HepG2 (cell line): Measurements from ENCODE around the gene RAD23A. TPM values are rescaled to one million over a fixed set of nuclear protein-coding genes. Genes with fewer than 3 reads are reported as not detected.

Source experiments
- ATAC-seq: fragments of 200-7000 bp; cut with Tn5 transposase; 3 replicates; pipeline ENCODE4 v1.9.1; 2020; ENCODE audit warnings: mild to moderate bottlenecking, moderate library complexity
- BruUV-seq: library from RNA; stranded (reverse); fragments of 400-500 nt; replicated peaks from 2 replicates; lab custom pipeline; 2021; lab: Mats Ljungman, UMichigan
- CTCF ChIA-PET: fragments of 300-600 bp; formaldehyde crosslinking; extraction: SDS; loops from one replicate; lab custom pipeline; 2021; ENCODE audit warnings: low total read pairs, inconsistent platforms, low intra/inter-chr PET ratio; lab: Yijun Ruan, JAX
- POLR2A ChIA-PET: fragments of 350-600 bp; sonication (Branson Sonifier 250); formaldehyde crosslinking; loops from one replicate; lab custom pipeline; 2020; ENCODE audit warnings: antibody characterized with exemption, inconsistent platforms; lab: Yijun Ruan, JAX
- DNase-seq: peaks from one replicate; pipeline ENCODE4 v3.0.0-alpha.2; 2015; ENCODE audit warnings: low spot score
- FAIRE-seq: peaks from 3 replicates; lab custom pipeline; 2011; peaks lifted over from hg19 to GRCh38; lab: Jason Lieb, UNC
- H2AFZ ChIP-seq: one replicate; pipeline ENCODE4 v1.6.1; 2011; ENCODE audit warnings: low read length, inconsistent platforms
- H3K27ac ChIP-seq: fragments of 300-600 bp; 3 replicates; pipeline ENCODE4 v1.8.0; 2011; ENCODE audit warnings: mixed run types, mild to moderate bottlenecking, mixed read lengths, low read length, inconsistent platforms; ENCODE audit not compliant: insufficient read depth; ENCODE audit errors: extremely low read length
- H3K27me3 ChIP-seq, 2 experiments: fragments of 200-600 bp in 1 of 2; 2 replicates in 1 of 2; 3 replicates in 1 of 2; pipeline versions ENCODE4 v1.6.0 to v1.8.0; 2011; ENCODE audit warnings: low read length in 2 of 2, mild to moderate bottlenecking in 2 of 2, moderate library complexity in 2 of 2, inconsistent platforms in 1 of 2; ENCODE audit not compliant: insufficient read depth in 2 of 2, control insufficient read depth in 1 of 2
- H3K36me3 ChIP-seq, 2 experiments: fragments of 200-600 bp in 1 of 2; replicated peaks in 1 of 2; 2 replicates in 1 of 2; 3 replicates in 1 of 2; pipeline versions ENCODE4 v1.5.1 to v1.8.0; 2011; ENCODE audit warnings: low read length in 2 of 2, inconsistent platforms in 1 of 2; ENCODE audit not compliant: insufficient read depth in 2 of 2, control insufficient read depth in 1 of 2
- H3K4me1 ChIP-seq: 2 replicates; pipeline ENCODE4 v1.5.1; 2012; ENCODE audit warnings: low read length, inconsistent platforms; ENCODE audit not compliant: insufficient read depth
- H3K4me2 ChIP-seq: 2 replicates; pipeline ENCODE4 v1.6.0; 2011; ENCODE audit warnings: low read depth, low read length, inconsistent platforms
- H3K4me3 ChIP-seq, 3 experiments: fragments of 200-600 bp in 1 of 3; sonication (generic), shearing (Covaris generic) in 1 of 3; replicated peaks in 1 of 3; 2 replicates each; pipeline ENCODE4 v1.5.1; 2011 to 2016; ENCODE audit warnings: low read length in 3 of 3, inconsistent platforms in 2 of 3, low read depth in 2 of 3, mild to moderate bottlenecking in 2 of 3, control low read depth in 1 of 3, mixed read lengths in 1 of 3; ENCODE audit not compliant: insufficient read depth in 1 of 3
- H3K79me2 ChIP-seq: one replicate; pipeline ENCODE4 v1.6.1; 2011; ENCODE audit warnings: low read length, inconsistent platforms; ENCODE audit not compliant: insufficient read depth
- H3K9ac ChIP-seq: 2 replicates; pipeline ENCODE4 v1.6.0; 2011; ENCODE audit warnings: mild to moderate bottlenecking, low read depth, low read length, inconsistent platforms; ENCODE audit not compliant: insufficient read depth
- H3K9me3 ChIP-seq: 2 replicates; pipeline ENCODE4 v1.5.1; 2012; ENCODE audit warnings: mild to moderate bottlenecking, low read length
- H4K20me1 ChIP-seq: 2 replicates; pipeline ENCODE4 v1.6.0; 2011; ENCODE audit warnings: inconsistent platforms, mild to moderate bottlenecking, low read length, moderate library complexity; ENCODE audit not compliant: insufficient read depth
- MYNN ChIP-seq: sonication (generic); formaldehyde crosslinking; IDR thresholded peaks from 2 replicates; pipeline ENCODE4 v1.4.0; 2020; ENCODE audit warnings: mild to moderate bottlenecking, low read depth, missing genetic modification reagents
- MYPOP ChIP-seq: sonication (generic); formaldehyde crosslinking; IDR thresholded peaks from 2 replicates; pipeline ENCODE4 v1.8.1; 2023; ENCODE audit warnings: mild to moderate bottlenecking, moderate library complexity, missing genetic modification reagents
- SMC3 ChIP-seq: IDR thresholded peaks from 2 replicates; pipeline ENCODE4 v1.6.1; 2011; ENCODE audit warnings: low read length, improper control_type of control experiment
- TCF7 ChIP-seq: sonication (generic); IDR thresholded peaks from 2 replicates; pipeline ENCODE4 v1.6.1; 2016; ENCODE audit warnings: antibody characterized with exemption, low read depth
- TCF7L2 ChIP-seq: IDR thresholded peaks from 2 replicates; pipeline ENCODE4 v1.6.1; 2011; ENCODE audit warnings: mild to moderate bottlenecking, low read depth, low read length, moderate library complexity
- TEAD3 ChIP-seq: optimal IDR thresholded peaks from 2 replicates; pipeline ENCODE3; 2016; ENCODE audit warnings: borderline replicate concordance
- ZFAT ChIP-seq: sonication (generic); formaldehyde crosslinking; conservative IDR thresholded peaks from 2 replicates; pipeline ENCODE4 v1.8.1; 2023; ENCODE audit warnings: missing genetic modification reagents, inconsistent platforms
- ZNF678 ChIP-seq: sonication (generic); formaldehyde crosslinking; IDR thresholded peaks from 2 replicates; pipeline ENCODE4 v1.4.0; 2020; ENCODE audit warnings: mild to moderate bottlenecking, missing genetic modification reagents
- WGBS: methylation state at CpG from one replicate; pipeline ENCODE4 v1.1.6; 2017; ENCODE audit warnings: low lambda C conversion rate; 5-methylcytosine and 5-hydroxymethylcytosine counted together
- in situ Hi-C: cut with HindIII; loops from 2 replicates; pipeline ENCODE4 v1.10.0; 2017; ENCODE audit warnings: low pct_unique_long_range_greater_than_20kb; ENCODE audit not compliant: extremely low pct_ligation_motif_present
- intact Hi-C: fragments of 100-400 bp; cut with micrococcal nuclease; formaldehyde crosslinking; loops from one replicate; pipeline ENCODE4 v1.10.0; 2022; ENCODE audit not compliant: unreplicated experiment
- polyA plus RNA-seq, 8 experiments: library from polyadenylated mRNA; depleted of rRNA in 3 of 8; stranded (reverse) in 7 of 8; unstranded in 1 of 8; fragments of >200 nt; fragmentation: Illumina TruSeq in 4 of 8; extraction: Trizol in 4 of 8; gene quantifications; 2 replicates each; pipeline versions ENCODE4 v1.2.1 to v1.2.3, GENCODE V29; 2011 to 2016; ENCODE audit warnings: low read depth in 4 of 8, missing spikeins in 1 of 8, mixed read lengths in 1 of 8; ENCODE audit not compliant: insufficient read depth in 1 of 8
- total RNA-seq, 5 experiments: library from RNA; depleted of rRNA; stranded (reverse); fragments of >200 nt; fragmentation: Illumina TruSeq; extraction: Trizol; gene quantifications; 2 replicates each; pipeline ENCODE4 v1.2.3, GENCODE V29; 2016; ENCODE audit warnings: low read depth in 1 of 5

Gene RAD23A
- total and polyA plus RNA-seq, 2 of the 13 experiments (the other 11 are each of a cell fraction or from before 2014, with no cell fraction given), result 42.5 to 54.2 TPM

GRCh38 chr19:12990431-12990830 lies 44.8 kb downstream of the RAD23A start (continued):
- no peak for TF ChIP-seq ZFAT (CRISPR knock-in tag)

GRCh38 chr19:12990853-12991252 lies 45.2 kb downstream of the RAD23A start:
- 67% methylated on average over 3 of the region's 3 CpGs for WGBS
- in situ Hi-C loops, result no loop called here
- H3K9ac ChIP-seq, result no peak overlapping the region
- no peak overlapping the region for H3K4me2 ChIP-seq
- TF ChIP-seq TCF7L2, result no peak
- H3K27ac ChIP-seq, result no peak overlapping the region
- intact Hi-C loops, result no loop called here
- no peak for FAIRE-seq
- ATAC-seq, result no peak
- no peaks in the 10 kb centered on the region for H3K36me3 ChIP-seq
- no peaks in the 10 kb centered on the region for H3K9me3 ChIP-seq
- CTCF ChIA-PET, result no interaction called here
- no peaks in the 10 kb centered on the region for H4K20me1 ChIP-seq
- POLR2A ChIA-PET, result no interaction called here
- H3K4me1 ChIP-seq, result peaks cover 40% of the 10 kb centered on the region
- no peaks in the 10 kb centered on the region for H3K27me3 ChIP-seq
- no peak overlapping the region for H3K4me3 ChIP-seq
- H3K79me2 ChIP-seq, result no peaks in the 10 kb centered on the region
- no peak overlapping the region for H2AFZ ChIP-seq
- no TSS peak for BruUV-seq
- no peak for DNase-seq

- FAIRE-seq, result no peak
Observed at GRCh38 chr19:12991296-12991695, 45.6 kb downstream of the RAD23A start.

More at GRCh38 chr19:12991296-12991695, 45.6 kb downstream of the RAD23A start:
- no TSS peak for BruUV-seq
- ChIA-PET POLR2A (interaction anchor here (0.6 kb wide), 1 partner anchor 63 kb away, joined by 3 read pairs; no protein-coding TSS in a partner anchor), CTCF (no interaction called here)
- 79% methylated on average over 5 of the region's 5 CpGs for WGBS
- Histone ChIP-seq H3K27ac (no peak overlapping the region), H3K27me3 (no peaks in the 10 kb centered on the region), H3K4me1 (peaks cover 36% of the 10 kb centered on the region), H4K20me1 (no peaks in the 10 kb centered on the region), H3K4me2 (no peak overlapping the region), H3K4me3 (no peak overlapping the region), H3K36me3 (no peaks in the 10 kb centered on the region), H3K9me3 (no peaks in the 10 kb centered on the region), H3K9ac (no peak overlapping the region), H3K79me2 (no peaks in the 10 kb centered on the region), H2AFZ (no peak overlapping the region)
- TF ChIP-seq TCF7 (no peak), SMC3 (no peak), TEAD3 (CRISPR knock-in tag) (no peak), MYPOP (no peak), MYNN (CRISPR knock-in tag) (no peak), ZNF678 (no peak)
- in situ Hi-C loops, result no loop called here
- ATAC-seq, result no peak
- intact Hi-C loops, result no loop called here
- no peak for DNase-seq
